H1 (cell line): ENCODE data around the gene RREB1. TPM values are rescaled to one million over a fixed set of nuclear protein-coding genes. Genes with fewer than 3 reads are reported as not detected.

Experiments used
- BCL11A ChIP-seq, 2 experiments: IDR thresholded peaks; one replicate each; pipeline ENCODE4 v1.6.1; 2011; ENCODE audit warnings: low read depth in 2 of 2, low read length in 2 of 2, mild to moderate bottlenecking in 2 of 2
- RAD21 ChIP-seq, 2 experiments: IDR thresholded peaks in 1 of 2; conservative IDR thresholded peaks in 1 of 2; 2 replicates each; pipeline ENCODE4 v1.6.1; 2011; ENCODE audit warnings: low read depth in 2 of 2, low read length in 2 of 2, improper control_type of control experiment in 1 of 2, inconsistent platforms in 1 of 2, mild to moderate bottlenecking in 1 of 2, moderate library complexity in 1 of 2
- SRF ChIP-seq: IDR thresholded peaks from 2 replicates; pipeline ENCODE4 v1.6.1; 2011; ENCODE audit warnings: mild to moderate bottlenecking, low read depth, low read length, moderate library complexity
- polyA plus RNA-seq, 7 experiments: library from polyadenylated mRNA; depleted of rRNA in 3 of 7; stranded (reverse) in 5 of 7; unstranded in 2 of 7; fragments of >200 nt in 5 of 7; fragments of 200-250 nt in 2 of 7; gene quantifications; 1 replicate in 5 of 7; 2 replicates in 1 of 7; 4 replicates in 1 of 7; pipeline versions ENCODE4 v1.2.1 to v1.2.3, GENCODE V29; 2011 to 2013; ENCODE audit warnings: missing spikeins in 2 of 7, mixed read lengths in 2 of 7
- total RNA-seq: library from RNA; stranded (reverse); fragmentation: NEBNext Ultra II Directional; extraction: Animal tissue kit (Norgen Biotek cat#: 25700); gene quantifications from 2 replicates; pipeline ENCODE4 v1.2.1, GENCODE V29; 2021

The RREB1 gene
- total and polyA plus RNA-seq, 2 of the 8 experiments (the other 6 are each of a cell fraction or from before 2014, with no cell fraction given), result 3.9 to 34.7 TPM

DNA sequence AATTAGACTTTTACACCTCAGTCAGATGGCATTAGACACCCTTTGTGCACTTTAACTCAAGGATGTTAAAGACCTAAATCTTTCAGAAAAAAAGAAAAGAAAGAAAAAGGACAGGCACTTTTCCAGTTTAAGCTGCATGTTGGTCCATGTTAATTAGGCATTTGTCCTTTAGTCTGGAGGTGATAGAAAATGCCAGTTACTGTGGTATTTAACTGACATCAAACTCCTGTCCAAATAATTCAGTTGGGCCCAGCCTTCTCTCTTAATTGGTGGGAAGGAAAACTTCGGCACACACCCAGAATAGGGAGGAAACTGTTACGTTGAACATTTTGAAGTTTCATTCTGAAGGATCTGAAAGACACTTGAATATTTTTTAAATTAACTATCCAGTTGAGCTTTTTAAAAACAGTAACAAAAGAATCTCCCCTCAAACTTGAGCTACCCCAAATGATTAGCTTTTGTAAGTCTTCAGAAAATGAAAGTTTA is 30.3 kb downstream of the RREB1 start (continued):
- TF ChIP-seq RAD21 (IDR thresholded peaks at IDR 0.05 in 1 of 2, conservative IDR thresholded peaks at IDR 0.05 in 1 of 2; ENCODE audit: low read depth in 2 of 2, low read length in 2 of 2) (no peak), SRF (no peak), BCL11A (IDR thresholded peaks at IDR 0.05; ENCODE audit: low read depth in 2 of 2, low read length in 2 of 2) (no peak)
